Glutamatergic neuron (in vitro differentiated cells): ENCODE measurements around the gene S1PR5. TPM values are rescaled to one million over a fixed set of nuclear protein-coding genes. Genes with fewer than 3 reads are reported as not detected.
"Not testable (repeated sequence)": the region's sequence is repeated elsewhere in the genome, so short reads cannot be mapped to it uniquely, and the experiment has no call there.

Experiments
- DNase-seq: peaks from one replicate; pipeline ENCODE4 v3.0.0; 2022
- H3K27ac Mint-ChIP-seq: one replicate; pipeline ENCODE4 v1.8.0; 2020; ENCODE audit warnings: mild to moderate bottlenecking, mixed read lengths, inconsistent platforms; ENCODE audit not compliant: unreplicated experiment
- H3K27me3 Mint-ChIP-seq: one replicate; pipeline ENCODE4 v1.8.0; 2020; ENCODE audit warnings: mild to moderate bottlenecking, moderate library complexity, mixed read lengths, inconsistent platforms; ENCODE audit not compliant: unreplicated experiment
- H3K36me3 Mint-ChIP-seq: one replicate; pipeline ENCODE4 v1.8.0; 2020; ENCODE audit warnings: mild to moderate bottlenecking, mixed read lengths, inconsistent platforms; ENCODE audit not compliant: unreplicated experiment
- H3K4me1 Mint-ChIP-seq: one replicate; pipeline ENCODE4 v1.8.0; 2020; ENCODE audit warnings: mild to moderate bottlenecking, low read depth, mixed read lengths, inconsistent platforms; ENCODE audit not compliant: unreplicated experiment
- H3K4me3 Mint-ChIP-seq: one replicate; pipeline ENCODE4 v1.8.0; 2020; ENCODE audit warnings: mild to moderate bottlenecking, mixed read lengths, inconsistent platforms; ENCODE audit not compliant: unreplicated experiment
- H3K9me3 Mint-ChIP-seq: one replicate; pipeline ENCODE4 v1.8.0; 2020; ENCODE audit warnings: mild to moderate bottlenecking, moderate library complexity, mixed read lengths, inconsistent platforms; ENCODE audit not compliant: unreplicated experiment
- total RNA-seq: library from RNA; stranded (reverse); fragmentation: NEBNext Ultra II Directional; extraction: Animal tissue kit (Norgen Biotek cat#: 25700); gene quantifications from one replicate; pipeline ENCODE4 v1.2.1, GENCODE V29; 2021; ENCODE audit not compliant: unreplicated experiment
- TF ChIP-seq, protein P1 (sequence below): fragments of 200-600 bp; sonication (generic); IDR thresholded peaks from one replicate; pipeline ENCODE4 v1.5.0; 2021; ENCODE audit not compliant: partially characterized antibody, unreplicated experiment

The S1PR5 gene
- total RNA-seq, 1 donor from 2014 or later = not detected

DNA sequence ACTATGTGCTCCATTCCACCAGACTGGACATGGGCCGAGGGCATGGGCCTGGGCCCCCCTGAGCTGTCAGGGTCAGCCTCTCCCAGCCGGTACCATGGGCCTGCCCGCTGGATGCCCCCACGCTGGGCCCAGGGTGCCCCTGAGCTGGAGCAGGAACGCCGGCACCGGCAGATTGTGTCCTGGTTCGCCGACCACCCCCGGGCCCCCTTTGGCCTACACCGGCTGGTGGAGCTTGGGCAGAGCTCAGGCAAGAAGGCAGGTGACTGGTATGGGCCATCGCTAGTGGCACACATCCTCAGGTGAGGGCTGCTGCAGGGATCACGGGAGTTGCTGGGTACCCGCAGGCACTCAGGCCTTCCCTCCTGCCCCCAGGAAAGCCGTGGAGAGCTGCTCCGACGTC, 29.6 kb upstream of the S1PR5 start:
- H3K9me3 Mint-ChIP-seq = peaks cover 4% of the 10 kb centered on the region
- peaks cover 1% of the 10 kb centered on the region for H3K4me1 Mint-ChIP-seq
- H3K27me3 Mint-ChIP-seq = peaks cover 3% of the 10 kb centered on the region
- H3K27ac Mint-ChIP-seq = no peak overlapping the region
- H3K4me3 Mint-ChIP-seq = no peak overlapping the region
- TF ChIP-seq, protein P1, sequence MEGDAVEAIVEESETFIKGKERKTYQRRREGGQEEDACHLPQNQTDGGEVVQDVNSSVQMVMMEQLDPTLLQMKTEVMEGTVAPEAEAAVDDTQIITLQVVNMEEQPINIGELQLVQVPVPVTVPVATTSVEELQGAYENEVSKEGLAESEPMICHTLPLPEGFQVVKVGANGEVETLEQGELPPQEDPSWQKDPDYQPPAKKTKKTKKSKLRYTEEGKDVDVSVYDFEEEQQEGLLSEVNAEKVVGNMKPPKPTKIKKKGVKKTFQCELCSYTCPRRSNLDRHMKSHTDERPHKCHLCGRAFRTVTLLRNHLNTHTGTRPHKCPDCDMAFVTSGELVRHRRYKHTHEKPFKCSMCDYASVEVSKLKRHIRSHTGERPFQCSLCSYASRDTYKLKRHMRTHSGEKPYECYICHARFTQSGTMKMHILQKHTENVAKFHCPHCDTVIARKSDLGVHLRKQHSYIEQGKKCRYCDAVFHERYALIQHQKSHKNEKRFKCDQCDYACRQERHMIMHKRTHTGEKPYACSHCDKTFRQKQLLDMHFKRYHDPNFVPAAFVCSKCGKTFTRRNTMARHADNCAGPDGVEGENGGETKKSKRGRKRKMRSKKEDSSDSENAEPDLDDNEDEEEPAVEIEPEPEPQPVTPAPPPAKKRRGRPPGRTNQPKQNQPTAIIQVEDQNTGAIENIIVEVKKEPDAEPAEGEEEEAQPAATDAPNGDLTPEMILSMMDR = no peak
- no peaks in the 10 kb centered on the region for H3K36me3 Mint-ChIP-seq
- no peak for DNase-seq

DNA sequence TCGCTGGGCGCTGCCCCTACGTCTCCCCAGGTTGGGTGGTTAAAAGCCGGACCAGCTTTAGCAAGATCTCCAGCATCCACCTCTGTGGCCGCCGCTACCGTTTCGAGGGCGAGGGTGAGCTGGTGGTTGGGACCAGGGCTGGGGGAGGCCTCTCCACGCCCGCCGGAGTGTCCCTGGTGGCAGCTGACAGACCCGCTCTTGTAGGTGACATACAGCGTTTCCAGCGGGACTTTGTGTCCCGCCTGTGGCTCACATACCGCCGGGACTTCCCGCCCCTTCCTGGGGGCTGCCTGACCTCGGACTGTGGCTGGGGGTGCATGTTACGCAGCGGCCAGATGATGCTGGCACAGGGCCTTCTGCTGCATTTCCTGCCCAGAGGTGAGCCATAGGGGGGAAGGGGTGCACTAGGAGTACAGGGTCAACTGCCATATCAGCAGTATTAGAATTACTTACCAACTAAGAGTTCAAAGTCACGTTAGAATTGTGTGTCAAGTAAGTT, 27.6 kb upstream of the S1PR5 start:
- Mint-ChIP-seq H3K4me1 (peaks cover 1% of the 10 kb centered on the region), H3K27ac (no peak overlapping the region), H3K9me3 (peaks cover 6% of the 10 kb centered on the region), H3K4me3 (peak overlapping the region; percentile 90), H3K36me3 (no peaks in the 10 kb centered on the region), H3K27me3 (peaks cover 8% of the 10 kb centered on the region)
- TF ChIP-seq, protein P1 = no peak
- no peak for DNase-seq

DNA sequence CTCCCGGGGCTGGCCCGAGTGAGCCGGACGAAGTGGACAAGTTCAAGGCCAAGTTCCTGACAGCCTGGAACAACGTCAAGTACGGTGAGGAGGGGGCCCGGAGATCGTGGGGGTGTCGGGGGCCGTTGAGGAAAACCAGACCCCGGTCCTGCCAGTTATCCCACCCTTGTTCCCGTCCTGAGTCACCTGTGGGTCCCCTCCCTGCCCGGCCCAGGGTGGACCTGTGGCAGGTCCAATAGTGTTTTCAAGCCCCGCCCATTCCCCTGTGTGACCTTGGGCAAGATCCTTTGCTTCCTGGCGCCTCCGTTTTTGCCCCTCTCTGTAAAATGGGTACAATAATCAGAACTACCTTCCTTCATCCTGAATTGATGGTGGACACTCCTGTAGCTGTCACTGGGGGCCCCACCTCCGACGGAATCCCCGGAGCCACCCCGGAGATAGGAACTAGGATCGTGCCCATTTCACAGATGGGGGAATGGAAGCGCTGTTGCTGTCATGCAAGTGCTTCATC, 27.1 kb upstream of the S1PR5 start:
- Mint-ChIP-seq H3K36me3 (no peaks in the 10 kb centered on the region), H3K9me3 (peaks cover 6% of the 10 kb centered on the region), H3K27me3 (peaks cover 8% of the 10 kb centered on the region), H3K4me1 (peaks cover 1% of the 10 kb centered on the region), H3K4me3 (peak overlapping the region; percentile 90), H3K27ac (peak overlapping the region; percentile 86)
- TF ChIP-seq, protein P1 = no peak
- no peak for DNase-seq

DNA sequence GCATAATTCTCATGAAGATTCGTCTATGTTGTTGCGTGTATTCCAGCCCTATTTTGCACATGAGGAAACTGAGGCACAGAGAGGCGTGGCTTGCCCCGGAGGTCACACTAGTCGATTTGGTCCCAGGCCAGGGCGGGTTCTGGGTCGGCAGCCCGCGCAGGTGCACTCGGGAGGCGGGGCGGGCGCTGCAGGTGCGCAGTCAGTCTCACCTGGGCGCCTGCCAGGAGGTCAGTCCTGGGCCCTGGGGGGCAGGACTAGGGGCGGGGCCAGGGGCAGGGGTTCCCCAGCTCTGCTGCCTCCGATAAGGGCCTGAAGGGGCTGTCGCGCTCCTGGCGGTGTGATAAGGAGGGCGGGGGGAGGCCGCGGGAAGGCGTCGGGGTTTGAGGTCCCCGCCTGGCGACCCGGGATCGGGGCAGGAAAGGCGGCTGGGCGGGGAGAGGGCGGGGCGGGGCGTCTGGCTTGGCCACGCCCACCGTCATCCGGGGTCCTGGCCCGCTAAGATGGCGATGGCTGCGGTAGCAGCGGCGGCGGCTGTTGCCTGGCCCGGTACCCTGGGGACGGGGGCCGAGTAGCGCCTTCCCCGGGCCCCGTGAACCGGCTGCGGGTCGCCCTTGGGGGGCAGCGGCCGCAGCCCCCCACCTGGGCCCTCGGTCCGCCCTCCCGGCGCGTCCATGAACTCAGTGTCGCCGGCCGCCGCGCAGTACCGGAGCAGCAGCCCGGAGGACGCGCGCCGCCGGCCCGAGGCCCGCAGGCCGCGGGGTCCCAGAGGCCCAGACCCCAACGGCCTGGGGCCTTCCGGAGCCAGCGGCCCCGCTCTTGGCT, 26.4 kb upstream of the S1PR5 start, which contains the start of gene ATG4D:
TSS of gene ATG4D (plus strand) at position 485 of the 822 bp plus-strand sequence. CDS start at position 672, 187 bp downstream.
- TF ChIP-seq, protein P1 = no peak
- Mint-ChIP-seq H3K9me3 (peaks cover 6% of the 10 kb centered on the region), H3K4me3 (peak within 1 kb of the TSS; percentile 90), H3K27me3 (peaks cover 8% of the 10 kb centered on the region), H3K4me1 (peaks cover 1% of the 10 kb centered on the region), H3K27ac (peak within 1 kb of the TSS; percentile 86), H3K36me3 (no peaks in the 10 kb centered on the region)
- DNase-seq = peak; percentile 89

DNA sequence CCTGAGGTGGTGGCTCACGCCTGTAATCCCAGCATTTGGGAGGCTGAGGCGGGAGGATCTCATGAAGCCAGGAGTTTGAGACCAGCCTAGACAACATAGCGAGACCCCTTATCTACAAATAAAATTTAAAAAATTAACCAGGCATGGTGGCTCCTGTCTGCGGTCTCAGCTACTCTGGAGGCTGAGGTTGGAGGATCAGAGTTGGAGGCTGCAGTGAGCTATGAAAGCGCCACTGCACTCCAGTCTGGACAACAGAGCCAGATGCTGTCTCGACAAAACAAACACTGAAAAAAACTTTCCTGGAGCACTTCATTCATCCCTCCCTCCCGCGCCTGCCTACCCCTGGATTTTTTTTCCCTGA, 25.8 kb upstream of the S1PR5 start:
- no peak for DNase-seq
- peaks cover 1% of the 10 kb centered on the region for H3K4me1 Mint-ChIP-seq
- H3K4me3 Mint-ChIP-seq = peak overlapping the region; percentile 77
- peaks cover 7% of the 10 kb centered on the region for H3K27me3 Mint-ChIP-seq
- H3K9me3 Mint-ChIP-seq = peaks cover 6% of the 10 kb centered on the region
- no peaks in the 10 kb centered on the region for H3K36me3 Mint-ChIP-seq
- TF ChIP-seq, protein P1 = no peak
- no peak overlapping the region for H3K27ac Mint-ChIP-seq

DNA sequence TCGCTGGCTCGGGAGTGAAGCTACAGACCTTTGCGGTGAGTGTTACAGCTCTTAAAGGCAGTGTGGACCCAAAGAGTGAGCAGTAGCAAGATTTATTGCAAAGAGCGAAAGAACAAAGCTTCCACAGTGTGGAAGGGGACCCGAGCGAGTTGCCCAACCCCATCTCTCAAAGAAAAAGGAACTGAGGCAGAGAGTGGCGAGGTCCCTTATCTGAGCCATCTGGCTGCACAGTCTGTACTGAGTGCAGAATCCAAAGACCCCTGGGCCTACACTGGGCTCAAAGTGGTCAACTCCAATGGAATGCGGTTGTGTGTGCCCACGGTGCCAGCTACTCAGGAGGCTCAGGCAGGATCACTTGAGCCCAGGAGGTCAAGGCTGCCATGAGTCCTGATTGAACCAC, 21.8 kb upstream of the S1PR5 start:
- not testable (repeated sequence) for DNase-seq, H3K9me3 Mint-ChIP-seq, H3K36me3 Mint-ChIP-seq, H3K4me1 Mint-ChIP-seq, H3K4me3 Mint-ChIP-seq, H3K27me3 Mint-ChIP-seq, H3K27ac Mint-ChIP-seq
